Osteoblast (primary cell): Measurements from ENCODE around the gene MFSD2A. TPM values are rescaled to one million over a fixed set of nuclear protein-coding genes. Genes with fewer than 3 reads are reported as not detected.

Source experiments
- DNase-seq: peaks from one replicate; pipeline ENCODE4 v3.0.0; 2011; ENCODE audit warnings: low spot score, mixed read lengths; ENCODE audit not compliant: insufficient read length; ENCODE audit errors: missing footprints
- H2AFZ ChIP-seq: 2 replicates; pipeline ENCODE4 v1.6.0; 2011; ENCODE audit warnings: mild to moderate bottlenecking, low read length
- H3K27ac ChIP-seq: 2 replicates; pipeline ENCODE4 v1.5.1; 2011; ENCODE audit warnings: mild to moderate bottlenecking, low read depth, low read length, moderate library complexity
- H3K27me3 ChIP-seq: 2 replicates; pipeline ENCODE4 v1.6.0; 2012; ENCODE audit warnings: mild to moderate bottlenecking, control low read depth, inconsistent platforms, low read length, moderate library complexity; ENCODE audit not compliant: insufficient read depth
- H3K36me3 ChIP-seq: 2 replicates; pipeline ENCODE4 v1.5.1; 2011; ENCODE audit warnings: mild to moderate bottlenecking, low read length, control low read depth, moderate library complexity; ENCODE audit not compliant: insufficient read depth
- H3K4me1 ChIP-seq: 2 replicates; pipeline ENCODE4 v1.5.1; 2011; ENCODE audit warnings: mild to moderate bottlenecking, low read length, control low read depth, moderate library complexity; ENCODE audit not compliant: insufficient read depth
- H3K4me2 ChIP-seq: 2 replicates; pipeline ENCODE4 v1.6.0; 2011; ENCODE audit warnings: mild to moderate bottlenecking, low read length; ENCODE audit not compliant: insufficient read depth
- H3K4me3 ChIP-seq: fragments of 200-600 bp; sonication (generic); 3 replicates; pipeline ENCODE4 v1.5.1; 2012; ENCODE audit warnings: mild to moderate bottlenecking, low read length, inconsistent platforms; ENCODE audit not compliant: insufficient read depth
- H3K79me2 ChIP-seq: 2 replicates; pipeline ENCODE4 v1.6.0; 2012; ENCODE audit warnings: mild to moderate bottlenecking, low read length, control low read depth, inconsistent platforms; ENCODE audit not compliant: insufficient read depth
- H3K9me3 ChIP-seq: 2 replicates; pipeline ENCODE4 v1.5.1; 2011; ENCODE audit warnings: low read depth, low read length, control low read depth
- H4K20me1 ChIP-seq: 2 replicates; pipeline ENCODE4 v1.6.0; 2012; ENCODE audit warnings: mild to moderate bottlenecking, low read length, control low read depth; ENCODE audit not compliant: insufficient read depth
- CTCF ChIP-seq: IDR thresholded peaks from 2 replicates; pipeline ENCODE4 v1.5.1; 2011; ENCODE audit warnings: mild to moderate bottlenecking, low read depth, low read length, moderate library complexity; ENCODE audit errors: extremely low read depth
- total RNA-seq: library from RNA; depleted of rRNA; stranded (reverse); fragments of >200 nt; gene quantifications from 2 replicates; pipeline ENCODE4 v1.2.3, GENCODE V29; 2012

The MFSD2A gene
- total RNA-seq, 1 donor = 3.6 TPM

GRCh38 chr1:39919545-39919944, 35.4 kb upstream of the MFSD2A start:
- Histone ChIP-seq H3K4me3 (no peak overlapping the region), H3K36me3 (no peaks in the 10 kb centered on the region), H3K4me1 (no peaks in the 10 kb centered on the region), H3K4me2 (no peak overlapping the region), H3K27me3 (no peaks in the 10 kb centered on the region), H2AFZ (no peak overlapping the region), H3K79me2 (no peaks in the 10 kb centered on the region), H3K9me3 (no peaks in the 10 kb centered on the region), H4K20me1 (no peaks in the 10 kb centered on the region), H3K27ac (no peak overlapping the region)
- DNase-seq = peak; percentile 94
- peak; percentile 68 for TF ChIP-seq CTCF

- Histone ChIP-seq H2AFZ (no peak overlapping the region), H3K79me2 (no peaks in the 10 kb centered on the region), H4K20me1 (no peaks in the 10 kb centered on the region), H3K36me3 (no peaks in the 10 kb centered on the region), H3K4me3 (no peak overlapping the region), H3K27me3 (no peaks in the 10 kb centered on the region), H3K4me2 (no peak overlapping the region), H3K4me1 (no peaks in the 10 kb centered on the region), H3K27ac (no peak overlapping the region), H3K9me3 (no peaks in the 10 kb centered on the region)
- no peak for TF ChIP-seq CTCF
- DNase-seq = no peak
These were observed 32.7 kb upstream of the MFSD2A start for GRCh38 chr1:39922251-39922688.

- peak; percentile 70 for DNase-seq
- Histone ChIP-seq H3K27me3 (no peaks in the 10 kb centered on the region), H4K20me1 (no peaks in the 10 kb centered on the region), H3K4me3 (no peak overlapping the region), H3K36me3 (no peaks in the 10 kb centered on the region), H3K4me1 (peaks cover 3% of the 10 kb centered on the region), H3K4me2 (no peak overlapping the region), H3K79me2 (no peaks in the 10 kb centered on the region), H3K9me3 (no peaks in the 10 kb centered on the region), H3K27ac (no peak overlapping the region), H2AFZ (peak overlapping the region; percentile 12)
- no peak for TF ChIP-seq CTCF
These were observed 29.1 kb upstream of the MFSD2A start for GRCh38 chr1:39925721-39926342.

DNA sequence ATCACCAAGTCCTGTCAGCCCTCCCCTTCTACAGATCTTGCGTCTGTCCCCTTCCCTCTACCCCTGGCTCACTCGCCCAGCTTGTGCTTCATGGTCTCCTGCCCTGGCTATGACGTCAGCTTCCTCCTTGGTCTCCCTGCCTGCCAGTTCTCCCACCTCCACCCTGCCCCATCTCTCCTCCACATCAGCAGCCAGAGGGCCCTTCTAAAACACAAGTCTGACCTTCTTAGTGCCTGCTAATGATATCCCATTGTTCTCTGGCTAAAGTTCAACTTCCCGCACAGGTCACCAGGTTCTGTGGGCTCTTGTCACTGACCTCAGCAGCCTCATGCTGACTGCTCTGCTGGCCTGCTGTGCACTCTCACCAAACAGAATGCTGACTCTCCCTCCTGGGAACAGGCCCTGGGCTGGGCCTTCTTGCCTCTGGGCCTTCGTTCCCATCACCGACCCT, 28.6 kb upstream of the MFSD2A start:
- DNase-seq = no peak
- Histone ChIP-seq H3K4me3 (no peak overlapping the region), H3K79me2 (no peaks in the 10 kb centered on the region), H3K27ac (no peak overlapping the region), H4K20me1 (no peaks in the 10 kb centered on the region), H3K9me3 (no peaks in the 10 kb centered on the region), H2AFZ (no peak overlapping the region), H3K4me2 (no peak overlapping the region), H3K27me3 (no peaks in the 10 kb centered on the region), H3K4me1 (peaks cover 3% of the 10 kb centered on the region), H3K36me3 (no peaks in the 10 kb centered on the region)
- TF ChIP-seq CTCF = no peak
